ENCODE measurements around the gene RASL12.
A peak's percentile ranks its signal among the peaks of the same experiment; 100 is the strongest.
"Not testable (repeated sequence)": the region's sequence is repeated elsewhere in the genome, so short reads cannot be mapped to it uniquely, and the experiment has no call there.

RASL12 gene

GRCh38 chr15:65052956-65053355, 14.8 kb downstream of the RASL12 start:
- H3K36me3 ChIP-seq (ENCODE audit: control insufficient read depth, insufficient read depth, low read length): peaks cover 37% of the 10 kb centered on the region
- no peak overlapping the region for H3K4me3 ChIP-seq (ENCODE audit: low read depth, low read length)
- no peak overlapping the region for H3K9ac ChIP-seq (ENCODE audit: low read length)
- H3K27me3 ChIP-seq (ENCODE audit: control insufficient read depth, insufficient read depth, low read length): no peaks in the 10 kb centered on the region
- H3K27ac ChIP-seq (ENCODE audit: low read depth, low read length): no peak overlapping the region
- H3K4me1 ChIP-seq (ENCODE audit: control insufficient read depth, insufficient read depth, low read length): no peaks in the 10 kb centered on the region
- H3K9me3 ChIP-seq (ENCODE audit: control insufficient read depth, insufficient read depth, low read depth, low read length): no peaks in the 10 kb centered on the region

GRCh38 chr15:65051266-65051665, 16.5 kb downstream of the RASL12 start:
- Histone ChIP-seq H3K4me3 (ENCODE audit: low read depth, low read length) (no peak overlapping the region), H3K27me3 (ENCODE audit: control insufficient read depth, insufficient read depth, low read length) (no peaks in the 10 kb centered on the region), H3K9me3 (ENCODE audit: control insufficient read depth, insufficient read depth, low read depth, low read length) (no peaks in the 10 kb centered on the region), H3K36me3 (ENCODE audit: control insufficient read depth, insufficient read depth, low read length) (peaks cover 22% of the 10 kb centered on the region), H3K9ac (ENCODE audit: low read length) (no peak overlapping the region), H3K4me1 (ENCODE audit: control insufficient read depth, insufficient read depth, low read length) (no peaks in the 10 kb centered on the region), H3K27ac (ENCODE audit: low read depth, low read length) (no peak overlapping the region)

- Histone ChIP-seq H3K4me1 (ENCODE audit: control insufficient read depth, insufficient read depth, low read length) (no peaks in the 10 kb centered on the region), H3K9ac (ENCODE audit: low read length) (no peak overlapping the region), H3K27me3 (ENCODE audit: control insufficient read depth, insufficient read depth, low read length) (no peaks in the 10 kb centered on the region), H3K27ac (ENCODE audit: low read depth, low read length) (no peak overlapping the region), H3K36me3 (ENCODE audit: control insufficient read depth, insufficient read depth, low read length) (peaks cover 13% of the 10 kb centered on the region), H3K9me3 (ENCODE audit: control insufficient read depth, insufficient read depth, low read depth, low read length) (no peaks in the 10 kb centered on the region), H3K4me3 (ENCODE audit: low read depth, low read length) (no peak overlapping the region)
Observed at GRCh38 chr15:65050270-65050669, 17.5 kb downstream of the RASL12 start.

GRCh38 chr15:65049418-65049840, 18.4 kb downstream of the RASL12 start:
- Histone ChIP-seq H3K36me3 (ENCODE audit: control insufficient read depth, insufficient read depth, low read length) (peaks cover 6% of the 10 kb centered on the region; the same call in 1 of the 2 replicates), H3K4me1 (ENCODE audit: control insufficient read depth, insufficient read depth, low read length) (peaks cover 5% of the 10 kb centered on the region; the same call in 1 of the 2 replicates), H3K4me3 (ENCODE audit: low read depth, low read length) (peak overlapping the region; percentile 52), H3K27me3 (ENCODE audit: control insufficient read depth, insufficient read depth, low read length) (no peaks in the 10 kb centered on the region), H3K9ac (ENCODE audit: low read length) (no peak overlapping the region), H3K27ac (ENCODE audit: low read depth, low read length) (no peak overlapping the region), H3K9me3 (ENCODE audit: control insufficient read depth, insufficient read depth, low read depth, low read length) (no peaks in the 10 kb centered on the region)

GRCh38 chr15:65048241-65048640, 19.6 kb downstream of the RASL12 start:
- H3K9ac ChIP-seq (ENCODE audit: low read length): no peak overlapping the region
- no peaks in the 10 kb centered on the region for H3K9me3 ChIP-seq (ENCODE audit: control insufficient read depth, insufficient read depth, low read depth, low read length)
- H3K36me3 ChIP-seq (ENCODE audit: control insufficient read depth, insufficient read depth, low read length): peaks cover under 1% of the 10 kb centered on the region; the same call in 1 of the 2 replicates
- no peak overlapping the region for H3K27ac ChIP-seq (ENCODE audit: low read depth, low read length)
- peaks cover 5% of the 10 kb centered on the region; the same call in 1 of the 2 replicates for H3K4me1 ChIP-seq (ENCODE audit: control insufficient read depth, insufficient read depth, low read length)
- no peaks in the 10 kb centered on the region for H3K27me3 ChIP-seq (ENCODE audit: control insufficient read depth, insufficient read depth, low read length)
- no peak overlapping the region for H3K4me3 ChIP-seq (ENCODE audit: low read depth, low read length)

- no peaks in the 10 kb centered on the region for H3K9me3 ChIP-seq (ENCODE audit: control insufficient read depth, insufficient read depth, low read depth, low read length)
- peaks cover 5% of the 10 kb centered on the region; the same call in 1 of the 2 replicates for H3K4me1 ChIP-seq (ENCODE audit: control insufficient read depth, insufficient read depth, low read length)
- no peak within 1 kb of the TSS for H3K4me3 ChIP-seq (ENCODE audit: low read depth, low read length)
- H3K27ac ChIP-seq (ENCODE audit: low read depth, low read length): no peak within 1 kb of the TSS
- H3K36me3 ChIP-seq (ENCODE audit: control insufficient read depth, insufficient read depth, low read length): no peaks in the 10 kb centered on the region
- H3K9ac ChIP-seq (ENCODE audit: low read length): no peak within 1 kb of the TSS
- H3K27me3 ChIP-seq (ENCODE audit: control insufficient read depth, insufficient read depth, low read length): no peaks in the 10 kb centered on the region
Observed at GRCh38 chr15:65044724-65045481, 22.9 kb downstream of the RASL12 start, which contains the start of gene SLC51B. Gene SLC51B, plus strand, starts transcription at chr15:65045387. Its CDS starts 4,618 bp downstream, at chr15:65050005.

GRCh38 chr15:65044218-65044617, 23.6 kb downstream of the RASL12 start:
- H3K9me3 ChIP-seq (ENCODE audit: control insufficient read depth, insufficient read depth, low read depth, low read length); H3K4me1 ChIP-seq (ENCODE audit: control insufficient read depth, insufficient read depth, low read length); H3K27ac ChIP-seq (ENCODE audit: low read depth, low read length); H3K27me3 ChIP-seq (ENCODE audit: control insufficient read depth, insufficient read depth, low read length); H3K9ac ChIP-seq (ENCODE audit: low read length); H3K36me3 ChIP-seq (ENCODE audit: control insufficient read depth, insufficient read depth, low read length); H3K4me3 ChIP-seq (ENCODE audit: low read depth, low read length): not testable (repeated sequence)

- H3K27ac ChIP-seq (ENCODE audit: low read depth, low read length): no peak overlapping the region
- no peaks in the 10 kb centered on the region for H3K27me3 ChIP-seq (ENCODE audit: control insufficient read depth, insufficient read depth, low read length)
- no peak overlapping the region for H3K9ac ChIP-seq (ENCODE audit: low read length)
- peaks cover 5% of the 10 kb centered on the region; the same call in 1 of the 2 replicates for H3K4me1 ChIP-seq (ENCODE audit: control insufficient read depth, insufficient read depth, low read length)
- no peak overlapping the region for H3K4me3 ChIP-seq (ENCODE audit: low read depth, low read length)
- H3K9me3 ChIP-seq (ENCODE audit: control insufficient read depth, insufficient read depth, low read depth, low read length): no peaks in the 10 kb centered on the region
- no peaks in the 10 kb centered on the region for H3K36me3 ChIP-seq (ENCODE audit: control insufficient read depth, insufficient read depth, low read length)
Observed at GRCh38 chr15:65042776-65043327, 24.9 kb downstream of the RASL12 start.

- peaks cover 5% of the 10 kb centered on the region; the same call in 1 of the 2 replicates for H3K4me1 ChIP-seq (ENCODE audit: control insufficient read depth, insufficient read depth, low read length)
- H3K27me3 ChIP-seq (ENCODE audit: control insufficient read depth, insufficient read depth, low read length): no peaks in the 10 kb centered on the region
- H3K4me3 ChIP-seq (ENCODE audit: low read depth, low read length): no peak overlapping the region
- H3K9me3 ChIP-seq (ENCODE audit: control insufficient read depth, insufficient read depth, low read depth, low read length): no peaks in the 10 kb centered on the region
- H3K27ac ChIP-seq (ENCODE audit: low read depth, low read length): no peak overlapping the region
- no peaks in the 10 kb centered on the region for H3K36me3 ChIP-seq (ENCODE audit: control insufficient read depth, insufficient read depth, low read length)
- H3K9ac ChIP-seq (ENCODE audit: low read length): no peak overlapping the region
Observed at GRCh38 chr15:65041787-65042186, 26.0 kb downstream of the RASL12 start.

GRCh38 chr15:65040461-65040860, 27.3 kb downstream of the RASL12 start:
- Histone ChIP-seq H3K4me3 (ENCODE audit: low read depth, low read length) (no peak overlapping the region), H3K9me3 (ENCODE audit: control insufficient read depth, insufficient read depth, low read depth, low read length) (no peaks in the 10 kb centered on the region), H3K27ac (ENCODE audit: low read depth, low read length) (no peak overlapping the region), H3K9ac (ENCODE audit: low read length) (no peak overlapping the region), H3K36me3 (ENCODE audit: control insufficient read depth, insufficient read depth, low read length) (no peaks in the 10 kb centered on the region), H3K27me3 (ENCODE audit: control insufficient read depth, insufficient read depth, low read length) (no peaks in the 10 kb centered on the region), H3K4me1 (ENCODE audit: control insufficient read depth, insufficient read depth, low read length) (peaks cover 5% of the 10 kb centered on the region; the same call in 1 of the 2 replicates)

GRCh38 chr15:65038836-65039235, 29.0 kb downstream of the RASL12 start:
- Histone ChIP-seq H3K9ac (ENCODE audit: low read length) (no peak overlapping the region), H3K27me3 (ENCODE audit: control insufficient read depth, insufficient read depth, low read length) (no peaks in the 10 kb centered on the region), H3K27ac (ENCODE audit: low read depth, low read length) (no peak overlapping the region), H3K4me1 (ENCODE audit: control insufficient read depth, insufficient read depth, low read length) (no peaks in the 10 kb centered on the region), H3K36me3 (ENCODE audit: control insufficient read depth, insufficient read depth, low read length) (no peaks in the 10 kb centered on the region), H3K9me3 (ENCODE audit: control insufficient read depth, insufficient read depth, low read depth, low read length) (no peaks in the 10 kb centered on the region), H3K4me3 (ENCODE audit: low read depth, low read length) (no peak overlapping the region)
